ENCODE data around the gene FA2H. TPM values are rescaled to one million over a fixed set of nuclear protein-coding genes. Genes with fewer than 3 reads are reported as not detected.
"Not testable (repeated sequence)": the region's sequence is repeated elsewhere in the genome, so short reads cannot be mapped to it uniquely, and the experiment has no call there.

FA2H gene
- total RNA-seq, 1 donor from 2014 or later, result 3.3 TPM

DNA sequence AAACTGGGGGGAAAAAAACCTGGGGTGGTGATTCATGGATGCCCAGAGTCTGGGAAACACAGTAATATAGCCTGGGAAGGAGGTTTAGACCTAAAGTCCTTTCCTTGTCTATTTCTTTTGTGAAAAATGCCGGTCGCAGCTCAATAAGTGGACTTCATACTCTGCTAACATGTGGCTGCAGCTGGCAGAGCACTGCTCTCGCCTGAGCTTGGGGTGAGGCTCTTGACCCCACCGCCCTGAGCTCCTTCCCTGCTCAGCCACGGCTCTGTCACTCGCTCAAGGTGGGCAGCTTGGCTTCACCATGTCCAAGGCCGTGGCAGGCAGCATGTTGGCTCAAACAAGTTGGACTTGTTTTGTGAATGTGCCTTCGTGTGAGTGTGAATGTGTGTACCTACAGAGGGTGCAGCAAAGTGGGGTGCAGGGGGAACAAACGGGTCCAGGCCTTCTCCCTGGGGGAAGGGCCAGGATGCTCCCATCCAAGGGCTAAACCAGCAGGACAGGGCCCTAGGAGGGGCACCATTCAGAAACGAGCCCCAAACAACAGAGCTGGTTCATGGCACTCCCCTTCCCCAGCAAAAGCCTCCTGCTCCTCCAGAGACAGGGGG is 4.9 kb downstream of the FA2H start:
- H3K27me3 Mint-ChIP-seq, result peaks cover 26% of the 10 kb centered on the region
- TF ChIP-seq, protein P1, sequence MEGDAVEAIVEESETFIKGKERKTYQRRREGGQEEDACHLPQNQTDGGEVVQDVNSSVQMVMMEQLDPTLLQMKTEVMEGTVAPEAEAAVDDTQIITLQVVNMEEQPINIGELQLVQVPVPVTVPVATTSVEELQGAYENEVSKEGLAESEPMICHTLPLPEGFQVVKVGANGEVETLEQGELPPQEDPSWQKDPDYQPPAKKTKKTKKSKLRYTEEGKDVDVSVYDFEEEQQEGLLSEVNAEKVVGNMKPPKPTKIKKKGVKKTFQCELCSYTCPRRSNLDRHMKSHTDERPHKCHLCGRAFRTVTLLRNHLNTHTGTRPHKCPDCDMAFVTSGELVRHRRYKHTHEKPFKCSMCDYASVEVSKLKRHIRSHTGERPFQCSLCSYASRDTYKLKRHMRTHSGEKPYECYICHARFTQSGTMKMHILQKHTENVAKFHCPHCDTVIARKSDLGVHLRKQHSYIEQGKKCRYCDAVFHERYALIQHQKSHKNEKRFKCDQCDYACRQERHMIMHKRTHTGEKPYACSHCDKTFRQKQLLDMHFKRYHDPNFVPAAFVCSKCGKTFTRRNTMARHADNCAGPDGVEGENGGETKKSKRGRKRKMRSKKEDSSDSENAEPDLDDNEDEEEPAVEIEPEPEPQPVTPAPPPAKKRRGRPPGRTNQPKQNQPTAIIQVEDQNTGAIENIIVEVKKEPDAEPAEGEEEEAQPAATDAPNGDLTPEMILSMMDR (IDR thresholded peaks at IDR 0.05; ENCODE audit: unreplicated experiment), result no peak
- no peak overlapping the region for H3K27ac Mint-ChIP-seq
- DNase-seq (ENCODE audit: low spot score, unreplicated experiment), result no peak
- H3K4me3 Mint-ChIP-seq (ENCODE audit: low read depth), result no peak overlapping the region
- H3K36me3 Mint-ChIP-seq (ENCODE audit: insufficient read depth), result no peaks in the 10 kb centered on the region
- no peaks in the 10 kb centered on the region for H3K9me3 Mint-ChIP-seq (ENCODE audit: low read depth)
- H3K4me1 Mint-ChIP-seq (ENCODE audit: low read depth), result peaks cover 5% of the 10 kb centered on the region

GRCh38 chr16:74768239-74768638 is 6.4 kb downstream of the FA2H start:
- DNase-seq (ENCODE audit: low spot score, unreplicated experiment), result no peak
- Mint-ChIP-seq H3K4me3 (ENCODE audit: low read depth) (no peak overlapping the region), H3K27ac (no peak overlapping the region), H3K27me3 (peaks cover 23% of the 10 kb centered on the region), H3K4me1 (ENCODE audit: low read depth) (no peaks in the 10 kb centered on the region), H3K9me3 (ENCODE audit: low read depth) (no peaks in the 10 kb centered on the region), H3K36me3 (ENCODE audit: insufficient read depth) (no peaks in the 10 kb centered on the region)
- TF ChIP-seq, protein P1 (IDR thresholded peaks at IDR 0.05; ENCODE audit: unreplicated experiment), result no peak

- H3K27me3 Mint-ChIP-seq, result peaks cover 20% of the 10 kb centered on the region
- no peak overlapping the region for H3K4me3 Mint-ChIP-seq (ENCODE audit: low read depth)
- no peak overlapping the region for H3K27ac Mint-ChIP-seq
- DNase-seq (ENCODE audit: low spot score, unreplicated experiment), result no peak
- H3K36me3 Mint-ChIP-seq (ENCODE audit: insufficient read depth), result no peaks in the 10 kb centered on the region
- no peaks in the 10 kb centered on the region for H3K9me3 Mint-ChIP-seq (ENCODE audit: low read depth)
- no peaks in the 10 kb centered on the region for H3K4me1 Mint-ChIP-seq (ENCODE audit: low read depth)
- TF ChIP-seq, protein P1 (IDR thresholded peaks at IDR 0.05; ENCODE audit: unreplicated experiment), result no peak
Observed at GRCh38 chr16:74767749-74768148, 6.9 kb downstream of the FA2H start.

DNA sequence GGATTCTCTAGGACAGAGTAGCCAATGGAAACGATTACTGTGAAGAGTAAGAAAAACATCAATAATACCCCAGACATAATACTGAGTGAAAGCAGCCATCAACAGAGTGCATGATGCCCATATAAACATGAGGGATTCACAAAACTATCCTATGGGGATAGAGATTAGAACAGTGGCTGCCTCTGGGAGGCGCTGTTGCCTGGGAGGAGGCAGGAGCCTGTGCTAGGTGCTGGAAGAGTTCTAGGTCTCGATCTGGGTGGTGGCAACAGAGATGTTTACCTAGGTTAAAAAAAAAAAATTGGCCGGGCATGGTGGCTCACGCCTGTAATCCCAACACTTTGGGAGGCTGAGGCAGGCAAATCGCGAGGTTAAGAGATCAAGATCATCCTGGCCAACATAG is 7.9 kb downstream of the FA2H start:
- Mint-ChIP-seq H3K27ac (no peak overlapping the region), H3K27me3 (peaks cover 12% of the 10 kb centered on the region), H3K36me3 (ENCODE audit: insufficient read depth) (no peaks in the 10 kb centered on the region), H3K4me1 (ENCODE audit: low read depth) (no peaks in the 10 kb centered on the region), H3K9me3 (ENCODE audit: low read depth) (no peaks in the 10 kb centered on the region), H3K4me3 (ENCODE audit: low read depth) (no peak overlapping the region)
- TF ChIP-seq, protein P1 (IDR thresholded peaks at IDR 0.05; ENCODE audit: unreplicated experiment), result no peak
- no peak for DNase-seq (ENCODE audit: low spot score, unreplicated experiment)

GRCh38 chr16:74764184-74764583 is 10.4 kb downstream of the FA2H start:
- not testable (repeated sequence) for H3K9me3 Mint-ChIP-seq (ENCODE audit: low read depth); H3K4me3 Mint-ChIP-seq (ENCODE audit: low read depth); H3K4me1 Mint-ChIP-seq (ENCODE audit: low read depth); DNase-seq (ENCODE audit: low spot score, unreplicated experiment); H3K27me3 Mint-ChIP-seq; H3K27ac Mint-ChIP-seq; H3K36me3 Mint-ChIP-seq (ENCODE audit: insufficient read depth)

- H3K27me3 Mint-ChIP-seq, result no peaks in the 10 kb centered on the region
- no peaks in the 10 kb centered on the region for H3K9me3 Mint-ChIP-seq (ENCODE audit: low read depth)
- H3K36me3 Mint-ChIP-seq (ENCODE audit: insufficient read depth), result no peaks in the 10 kb centered on the region
- no peak overlapping the region for H3K27ac Mint-ChIP-seq
- H3K4me1 Mint-ChIP-seq (ENCODE audit: low read depth), result no peaks in the 10 kb centered on the region
- DNase-seq (ENCODE audit: low spot score, unreplicated experiment), result no peak
- no peak overlapping the region for H3K4me3 Mint-ChIP-seq (ENCODE audit: low read depth)
- TF ChIP-seq, protein P1 (IDR thresholded peaks at IDR 0.05; ENCODE audit: unreplicated experiment), result no peak
Observed at GRCh38 chr16:74761665-74762064, 13.0 kb downstream of the FA2H start.
